ENCODE results near the gene TCP1. TPM values are rescaled to one million over a fixed set of nuclear protein-coding genes. Genes with fewer than 3 reads are reported as not detected.
A peak's percentile ranks its signal among the peaks of the same experiment; 100 is the strongest.
"Not testable (repeated sequence)": the region's sequence is repeated elsewhere in the genome, so short reads cannot be mapped to it uniquely, and the experiment has no call there.

The TCP1 gene
- total RNA-seq, result 314 TPM

- peak; percentile 96 to 100 (median 100) for DNase-seq (ENCODE audit: low read depth in 2 of 3, low spot score in 2 of 3)
Observed at GRCh38 chr6:159789377-159790148, at the start of gene TCP1. Gene TCP1 (minus strand): TSS chr6:159789602. CDS start chr6:159789468, 134 bp downstream.

GRCh38 chr6:159838020-159838744, 48.8 kb upstream of the TCP1 start:
- DNase-seq (ENCODE audit: low read depth in 2 of 3, low spot score in 2 of 3), result no peak

- DNase-seq (ENCODE audit: low read depth in 2 of 3, low spot score in 2 of 3), result no peak
Observed at GRCh38 chr6:159837511-159837910, 48.1 kb upstream of the TCP1 start.

- no peak for DNase-seq (ENCODE audit: low read depth in 2 of 3, low spot score in 2 of 3)
Observed at GRCh38 chr6:159836718-159837490, 47.5 kb upstream of the TCP1 start.

GRCh38 chr6:159833997-159834603, 44.7 kb upstream of the TCP1 start:
- DNase-seq (ENCODE audit: low read depth in 2 of 3, low spot score in 2 of 3), result no peak

GRCh38 chr6:159833556-159833955, 44.2 kb upstream of the TCP1 start:
- DNase-seq (ENCODE audit: low read depth in 2 of 3, low spot score in 2 of 3), result no peak

- peak in 2 of 3 donors; percentile 62 to 69 for DNase-seq (ENCODE audit: low read depth in 2 of 3, low spot score in 2 of 3)
Observed at GRCh38 chr6:159832946-159833345, 43.5 kb upstream of the TCP1 start.

- no peak for DNase-seq (ENCODE audit: low read depth in 2 of 3, low spot score in 2 of 3)
Observed at GRCh38 chr6:159831373-159831679, 41.9 kb upstream of the TCP1 start.

- no peak for DNase-seq (ENCODE audit: low read depth in 2 of 3, low spot score in 2 of 3)
Observed at GRCh38 chr6:159830501-159831372, 41.3 kb upstream of the TCP1 start.

GRCh38 chr6:159829526-159829925, 40.1 kb upstream of the TCP1 start:
- DNase-seq (ENCODE audit: low read depth in 2 of 3, low spot score in 2 of 3), result peak in 1 of 3 donors; percentile 41

- DNase-seq (ENCODE audit: low read depth in 2 of 3, low spot score in 2 of 3), result no peak
Observed at GRCh38 chr6:159828074-159828473, 38.7 kb upstream of the TCP1 start.

- DNase-seq (ENCODE audit: low read depth in 2 of 3, low spot score in 2 of 3), result no peak
Observed at GRCh38 chr6:159826968-159827647, 37.7 kb upstream of the TCP1 start.

- DNase-seq (ENCODE audit: low read depth in 2 of 3, low spot score in 2 of 3), result no peak
Observed at GRCh38 chr6:159826004-159826403, 36.6 kb upstream of the TCP1 start.

GRCh38 chr6:159824690-159825089, 35.3 kb upstream of the TCP1 start:
- not testable (repeated sequence) for DNase-seq (ENCODE audit: low read depth in 2 of 3, low spot score in 2 of 3)

- no peak for DNase-seq (ENCODE audit: low read depth in 2 of 3, low spot score in 2 of 3)
Observed at GRCh38 chr6:159823953-159824352, 34.6 kb upstream of the TCP1 start.

- no peak for DNase-seq (ENCODE audit: low read depth in 2 of 3, low spot score in 2 of 3)
Observed at GRCh38 chr6:159821726-159822125, 32.3 kb upstream of the TCP1 start.

- DNase-seq (ENCODE audit: low read depth in 2 of 3, low spot score in 2 of 3), result peak in 2 of 3 donors; percentile 33 to 68
Observed at GRCh38 chr6:159821122-159821521, 31.7 kb upstream of the TCP1 start.

GRCh38 chr6:159819932-159820640, 30.7 kb upstream of the TCP1 start:
- DNase-seq (ENCODE audit: low read depth in 2 of 3, low spot score in 2 of 3), result peak; percentile 6 to 66 (median 48)

- DNase-seq (ENCODE audit: low read depth in 2 of 3, low spot score in 2 of 3), result no peak
Observed at GRCh38 chr6:159819098-159819497, 29.7 kb upstream of the TCP1 start.

Measured in hematopoietic multipotent progenitor cell (in vitro differentiated cells).